ENCODE results near the gene PTP4A1. TPM values are rescaled to one million over a fixed set of nuclear protein-coding genes. Genes with fewer than 3 reads are reported as not detected.

The PTP4A1 gene
- total RNA-seq, 2 donors from 2014 or later = 37.2 to 42.6 TPM

- no peaks in the 10 kb centered on the region for H3K9me3 Mint-ChIP-seq
- Histone ChIP-seq H3K4me1 (ENCODE audit: control insufficient read depth, insufficient read depth, low read length) (no peaks in the 10 kb centered on the region), H3K9me3 (ENCODE audit: control insufficient read depth, low read length) (no peaks in the 10 kb centered on the region), H3K27me3 (ENCODE audit: control insufficient read depth, insufficient read depth, low read length, poor library complexity, severe bottlenecking) (peaks cover 26% of the 10 kb centered on the region), H3K4me3 (ENCODE audit: low read length) (peak overlapping the region; percentile 91), H3K27ac (ENCODE audit: low read depth, low read length) (peak overlapping the region; percentile 93), H3K36me3 (ENCODE audit: control insufficient read depth, insufficient read depth, low read length) (peaks cover 28% of the 10 kb centered on the region), H3K9ac (ENCODE audit: extremely low read depth, low read length, poor library complexity, severe bottlenecking) (peak overlapping the region; percentile 96)
- TF ChIP-seq CTCF (conservative IDR thresholded peaks at IDR 0.05) = peak; percentile 85
- H3K27me3 Mint-ChIP-seq (ENCODE audit: insufficient read depth) = peaks cover 30% of the 10 kb centered on the region
- peak overlapping the region; percentile 96 for H3K27ac Mint-ChIP-seq
- H3K4me3 Mint-ChIP-seq = peak overlapping the region; percentile 87
- peaks cover 17% of the 10 kb centered on the region for H3K36me3 Mint-ChIP-seq (ENCODE audit: low read depth)
- peaks cover 21% of the 10 kb centered on the region for H3K4me1 Mint-ChIP-seq
- DNase-seq = peak; percentile 75
- 4 to 6% methylated on average over 5 to 10 of the region's 10 CpGs for WGBS, 2 experiments (ENCODE audit: insufficient coverage in 1 of 2, insufficient read length in 1 of 2)
These were observed 1.7 kb downstream of the PTP4A1 start for GRCh38 chr6:63573899-63574553.

GRCh38 chr6:63574554-63574900 is 2.2 kb downstream of the PTP4A1 start:
- H3K4me1 ChIP-seq (ENCODE audit: control insufficient read depth, insufficient read depth, low read length) = no peaks in the 10 kb centered on the region
- H3K27me3 Mint-ChIP-seq (ENCODE audit: insufficient read depth) = peaks cover 25% of the 10 kb centered on the region
- no peak for TF ChIP-seq CTCF (conservative IDR thresholded peaks at IDR 0.05)
- no peak overlapping the region for H3K27ac ChIP-seq (ENCODE audit: low read depth, low read length)
- H3K4me1 Mint-ChIP-seq = peaks cover 21% of the 10 kb centered on the region
- H3K36me3 Mint-ChIP-seq (ENCODE audit: low read depth) = peaks cover 20% of the 10 kb centered on the region
- WGBS, 2 experiments (ENCODE audit: insufficient coverage in 1 of 2, insufficient read length in 1 of 2) = 79% methylated on average over 2 of the region's 2 CpGs; no CpG with 5 or more reads in 1 of the 2 experiments
- H3K9me3 Mint-ChIP-seq = no peaks in the 10 kb centered on the region
- H3K4me3 Mint-ChIP-seq = peak overlapping the region; percentile 87
- H3K27me3 ChIP-seq (ENCODE audit: control insufficient read depth, insufficient read depth, low read length, poor library complexity, severe bottlenecking) = peaks cover 21% of the 10 kb centered on the region
- H3K27ac Mint-ChIP-seq = peak overlapping the region; percentile 96
- no peaks in the 10 kb centered on the region for H3K9me3 ChIP-seq (ENCODE audit: control insufficient read depth, low read length)
- H3K36me3 ChIP-seq (ENCODE audit: control insufficient read depth, insufficient read depth, low read length) = peaks cover 33% of the 10 kb centered on the region
- H3K9ac ChIP-seq (ENCODE audit: extremely low read depth, low read length, poor library complexity, severe bottlenecking) = peak overlapping the region; percentile 96
- peak overlapping the region; percentile 91 for H3K4me3 ChIP-seq (ENCODE audit: low read length)
- DNase-seq = no peak

- TF ChIP-seq CTCF (conservative IDR thresholded peaks at IDR 0.05) = no peak
- H3K4me3 Mint-ChIP-seq = no peak overlapping the region
- peaks cover 20% of the 10 kb centered on the region for H3K4me1 Mint-ChIP-seq
- no peak overlapping the region for H3K4me3 ChIP-seq (ENCODE audit: low read length)
- DNase-seq = no peak
- WGBS, 2 experiments (ENCODE audit: insufficient coverage in 1 of 2, insufficient read length in 1 of 2) = 93 to 100% methylated on average over 2 to 3 of the region's 3 CpGs
- peak overlapping the region; percentile 18 for H3K27ac Mint-ChIP-seq
- H3K9me3 Mint-ChIP-seq = no peaks in the 10 kb centered on the region
- H3K27me3 Mint-ChIP-seq (ENCODE audit: insufficient read depth) = peaks cover 8% of the 10 kb centered on the region
- peaks cover 4% of the 10 kb centered on the region for H3K27me3 ChIP-seq (ENCODE audit: control insufficient read depth, insufficient read depth, low read length, poor library complexity, severe bottlenecking)
- peaks cover 35% of the 10 kb centered on the region for H3K36me3 Mint-ChIP-seq (ENCODE audit: low read depth)
- no peaks in the 10 kb centered on the region for H3K9me3 ChIP-seq (ENCODE audit: control insufficient read depth, low read length)
- H3K9ac ChIP-seq (ENCODE audit: extremely low read depth, low read length, poor library complexity, severe bottlenecking) = no peak overlapping the region
- peaks cover 51% of the 10 kb centered on the region for H3K36me3 ChIP-seq (ENCODE audit: control insufficient read depth, insufficient read depth, low read length)
- H3K4me1 ChIP-seq (ENCODE audit: control insufficient read depth, insufficient read depth, low read length) = no peaks in the 10 kb centered on the region
- H3K27ac ChIP-seq (ENCODE audit: low read depth, low read length) = no peak overlapping the region
These were observed 4.0 kb downstream of the PTP4A1 start for GRCh38 chr6:63576147-63576772.

Data from endodermal cell (in vitro differentiated cells).